IMR-90 (cell line): ENCODE measurements around the gene RAB41. TPM values are rescaled to one million over a fixed set of nuclear protein-coding genes. Genes with fewer than 3 reads are reported as not detected.

Experiments
- ATAC-seq: fragments of 200-7000 bp; cut with Tn5 transposase; 2 replicates; pipeline ENCODE4 v1.9.1; 2020; ENCODE audit warnings: low read depth, mild to moderate bottlenecking, moderate library complexity
- BruUV-seq: library from RNA; stranded (reverse); fragments of 400-500 nt; replicated peaks from 2 replicates; lab custom pipeline; 2021; lab: Mats Ljungman, UMichigan
- CTCF ChIA-PET: fragments of 300-600 bp; formaldehyde crosslinking; extraction: SDS; loops from one replicate; lab custom pipeline; 2021; ENCODE audit warnings: antibody characterized with exemption; lab: Yijun Ruan, JAX
- POLR2A ChIA-PET: fragments of 300-600 bp; sonication (Branson Sonifier 250); formaldehyde crosslinking; loops from one replicate; lab custom pipeline; 2022; ENCODE audit warnings: antibody characterized with exemption; ENCODE audit not compliant: unreplicated experiment; lab: Charles Lee
- DNase-seq: peaks from one replicate; pipeline ENCODE4 v3.0.0; 2013
- H2AFZ ChIP-seq: replicated peaks from 2 replicates; pipeline ENCODE3; 2013; ENCODE audit warnings: low read length, mild to moderate bottlenecking; ENCODE audit not compliant: poor library complexity
- H2AK5ac ChIP-seq: 2 replicates; pipeline ENCODE4 v1.6.1; 2013; ENCODE audit warnings: low read depth, low read length, inconsistent platforms
- H2AK9ac ChIP-seq: replicated peaks from 2 replicates; pipeline ENCODE3; 2013; ENCODE audit warnings: mild to moderate bottlenecking, low read depth, low read length, moderate library complexity; ENCODE audit not compliant: poor library complexity
- H2BK120ac ChIP-seq: 2 replicates; pipeline ENCODE4 v1.6.1; 2013; ENCODE audit warnings: low read depth, low read length, inconsistent platforms
- H2BK15ac ChIP-seq: 3 replicates; pipeline ENCODE4 v1.6.1; 2013; ENCODE audit warnings: low read depth, low read length, inconsistent platforms
- H2BK20ac ChIP-seq: 2 replicates; pipeline ENCODE4 v1.6.1; 2013; ENCODE audit warnings: low read depth, mild to moderate bottlenecking, inconsistent platforms, low read length, moderate library complexity
- H2BK5ac ChIP-seq: 2 replicates; pipeline ENCODE4 v1.6.1; 2013; ENCODE audit warnings: mild to moderate bottlenecking, low read depth, low read length, inconsistent platforms; ENCODE audit not compliant: poor library complexity, severe bottlenecking
- H3K14ac ChIP-seq: replicated peaks from 2 replicates; pipeline ENCODE4 v1.6.1; 2013; ENCODE audit warnings: low read depth, low read length, inconsistent platforms
- H3K18ac ChIP-seq: 2 replicates; pipeline ENCODE4 v1.6.1; 2013; ENCODE audit warnings: low read depth, low read length, control low read depth
- H3K23ac ChIP-seq: 2 replicates; pipeline ENCODE4 v1.6.1; 2013; ENCODE audit warnings: low read depth, low read length, inconsistent platforms
- H3K27ac ChIP-seq: 2 replicates; pipeline ENCODE4 v1.5.1; 2013; ENCODE audit warnings: mild to moderate bottlenecking, control low read depth, low read length; ENCODE audit not compliant: insufficient read depth
- H3K27me3 ChIP-seq: 2 replicates; pipeline ENCODE4 v1.6.1; 2013; ENCODE audit warnings: low read length; ENCODE audit not compliant: control insufficient read depth, insufficient read depth
- H3K36me3 ChIP-seq: 2 replicates; pipeline ENCODE4 v1.6.1; 2013; ENCODE audit warnings: low read length, mixed read lengths; ENCODE audit not compliant: control insufficient read depth, insufficient read depth
- H3K4ac ChIP-seq: 2 replicates; pipeline ENCODE4 v1.6.1; 2013; ENCODE audit warnings: low read depth, low read length, inconsistent platforms
- H3K4me1 ChIP-seq: 2 replicates; pipeline ENCODE4 v1.6.1; 2013; ENCODE audit warnings: low read length, mixed read lengths; ENCODE audit not compliant: control insufficient read depth, insufficient read depth
- H3K4me2 ChIP-seq: 2 replicates; pipeline ENCODE4 v1.6.1; 2013; ENCODE audit warnings: low read depth, mild to moderate bottlenecking, control low read depth, low read length, moderate library complexity
- H3K4me3 ChIP-seq: 2 replicates; pipeline ENCODE4 v1.5.1; 2013; ENCODE audit warnings: low read depth, mild to moderate bottlenecking, control low read depth, low read length, moderate library complexity; ENCODE audit not compliant: insufficient read depth
- H3K56ac ChIP-seq: 2 replicates; pipeline ENCODE4 v1.6.1; 2013; ENCODE audit warnings: low read length, inconsistent platforms; ENCODE audit not compliant: insufficient read depth; ENCODE audit errors: extremely low read depth
- H3K79me1 ChIP-seq, 2 experiments: 2 replicates each; pipeline ENCODE4 v1.6.1; 2013; ENCODE audit warnings: low read length in 2 of 2, inconsistent platforms in 1 of 2, low read depth in 1 of 2
- H3K9ac ChIP-seq: 2 replicates; pipeline ENCODE4 v1.6.1; 2013; ENCODE audit warnings: low read depth, low read length, control low read depth
- H3K9me1 ChIP-seq: 2 replicates; pipeline ENCODE4 v1.6.1; 2013; ENCODE audit warnings: low read length, inconsistent platforms; ENCODE audit not compliant: insufficient read depth
- H3K9me3 ChIP-seq: 2 replicates; pipeline ENCODE4 v1.6.1; 2013; ENCODE audit warnings: low read length; ENCODE audit not compliant: control insufficient read depth, insufficient read depth
- H4K20me1 ChIP-seq: 2 replicates; pipeline ENCODE4 v1.6.1; 2013; ENCODE audit warnings: low read length, inconsistent platforms; ENCODE audit not compliant: insufficient read depth
- H4K5ac ChIP-seq: 2 replicates; pipeline ENCODE4 v1.6.1; 2013; ENCODE audit warnings: mild to moderate bottlenecking, low read depth, low read length, control low read depth
- H4K8ac ChIP-seq, 2 experiments: 2 replicates each; pipeline ENCODE4 v1.6.1; 2013; ENCODE audit warnings: low read depth in 2 of 2, low read length in 2 of 2, control low read depth in 1 of 2, inconsistent platforms in 1 of 2
- H4K91ac ChIP-seq: 2 replicates; pipeline ENCODE4 v1.6.1; 2013; ENCODE audit warnings: low read depth, low read length, inconsistent platforms; ENCODE audit not compliant: insufficient read depth
- BHLHE40 ChIP-seq: fragments of 150-350 bp; IDR thresholded peaks from 2 replicates; pipeline ENCODE4 v1.6.1; 2016; ENCODE audit warnings: mild to moderate bottlenecking, low read depth, low read length
- CEBPB ChIP-seq: IDR thresholded peaks from 2 replicates; pipeline ENCODE4 v1.6.1; 2012; ENCODE audit warnings: low read depth, low read length, improper control_type of control experiment
- CHD1 ChIP-seq: IDR thresholded peaks from 2 replicates; pipeline ENCODE4 v1.6.1; 2012; ENCODE audit warnings: low read depth, low read length, improper control_type of control experiment
- CTCF ChIP-seq: conservative IDR thresholded peaks from 2 replicates; pipeline ENCODE4 v1.5.1; 2012; ENCODE audit warnings: mild to moderate bottlenecking, low read depth, low read length, improper control_type of control experiment
- ELK1 ChIP-seq: fragments of 150-350 bp; IDR thresholded peaks from 2 replicates; pipeline ENCODE4 v1.6.1; 2016; ENCODE audit warnings: low read depth, mild to moderate bottlenecking, low read length, moderate library complexity, borderline replicate concordance
- FOS ChIP-seq: fragments of 150-350 bp; IDR thresholded peaks from 2 replicates; pipeline ENCODE4 v1.6.1; 2016; ENCODE audit warnings: low read depth, low read length
- MAZ ChIP-seq: IDR thresholded peaks from 2 replicates; pipeline ENCODE4 v1.6.1; 2012; ENCODE audit warnings: low read depth, mild to moderate bottlenecking, low read length, improper control_type of control experiment, moderate library complexity, borderline replicate concordance
- MXI1 ChIP-seq: IDR thresholded peaks from 2 replicates; pipeline ENCODE4 v1.6.1; 2012; ENCODE audit warnings: low read depth, mild to moderate bottlenecking, low read length, moderate library complexity, borderline replicate concordance
- NFE2L2 ChIP-seq: fragments of 150-350 bp; IDR thresholded peaks from 2 replicates; pipeline ENCODE4 v1.6.1; 2016; ENCODE audit warnings: low read depth, mild to moderate bottlenecking, low read length
- POLR2A ChIP-seq: IDR thresholded peaks from 2 replicates; pipeline ENCODE4 v1.6.1; 2012; ENCODE audit warnings: mild to moderate bottlenecking, low read depth, low read length
- RAD21 ChIP-seq: IDR thresholded peaks from 2 replicates; pipeline ENCODE4 v1.6.1; 2012; ENCODE audit warnings: low read length, improper control_type of control experiment
- RCOR1 ChIP-seq: IDR thresholded peaks from 2 replicates; pipeline ENCODE4 v1.6.1; 2012; ENCODE audit warnings: mild to moderate bottlenecking, low read length, improper control_type of control experiment; ENCODE audit not compliant: insufficient replicate concordance
- RFX5 ChIP-seq: IDR thresholded peaks from 2 replicates; pipeline ENCODE4 v1.8.0; 2012; ENCODE audit warnings: low read depth, mild to moderate bottlenecking, low read length, moderate library complexity
- SMC3 ChIP-seq: fragments of 150-350 bp; IDR thresholded peaks from 2 replicates; pipeline ENCODE4 v1.6.1; 2016; ENCODE audit warnings: low read depth, mild to moderate bottlenecking, antibody characterized with exemption, low read length, moderate library complexity
- USF2 ChIP-seq: fragments of 150-350 bp; IDR thresholded peaks from 2 replicates; pipeline ENCODE4 v1.6.1; 2017; ENCODE audit warnings: mild to moderate bottlenecking, antibody characterized with exemption, low read length, low read depth
- WGBS, 2 experiments: methylation state at CpG; one replicate each; pipeline versions ENCODE4 v1.1.5 to v1.1.7; 2013; ENCODE audit warnings: missing lambda C conversion rate in 2 of 2; ENCODE audit not compliant: insufficient read length in 1 of 2; ENCODE audit errors: extremely low coverage in 2 of 2; 5-methylcytosine and 5-hydroxymethylcytosine counted together
- dilution Hi-C: fragments of 300-500 bp; cut with HindIII; formaldehyde crosslinking; loops from one replicate; pipeline ENCODE4 v1.14.3; 2018; ENCODE audit warnings: low sequenced_read_pairs; ENCODE audit not compliant: unreplicated experiment
- in situ Hi-C: fragments of 300-500 bp; cut with MboI; formaldehyde crosslinking; loops from 3 replicates; pipeline ENCODE4 v1.14.3; 2019; ENCODE audit warnings: low sequenced_read_pairs, inconsistent platforms, mixed read lengths
- intact Hi-C: fragments of 100-400 bp; cut with micrococcal nuclease; formaldehyde crosslinking; loops from 2 replicates; pipeline ENCODE4 v1.10.0; 2022
- polyA plus RNA-seq, 3 experiments: library from polyadenylated mRNA; depleted of rRNA; stranded (reverse); fragments of >200 nt; gene quantifications; 2 replicates each; pipeline ENCODE4 v1.2.3, GENCODE V29; 2012; ENCODE audit warnings: low replicate concordance in 1 of 3
- total RNA-seq: library from RNA; depleted of rRNA; stranded (reverse); fragments of >200 nt; gene quantifications from 2 replicates; pipeline ENCODE4 v1.2.3, GENCODE V29; 2012

The RAB41 gene
- total and polyA plus RNA-seq, 2 of the 4 experiments (the other 2 are of a cell fraction), result not detected

- in situ Hi-C loops (no loop called here), dilution Hi-C loops (no loop called here), intact Hi-C loops (no loop called here)
- H3K36me3 ChIP-seq, result no peaks in the 10 kb centered on the region; the same call in 1 of the 2 replicates
- H4K91ac ChIP-seq, result no peak overlapping the region
- no peak overlapping the region for H2BK20ac ChIP-seq
- H4K5ac ChIP-seq, result no peak overlapping the region
- H3K27me3 ChIP-seq, result no peaks in the 10 kb centered on the region; the same call in 1 of the 2 replicates
- H3K79me1 ChIP-seq, result no peaks in the 10 kb centered on the region
- H4K20me1 ChIP-seq, result no peaks in the 10 kb centered on the region
- no peak overlapping the region for H2BK15ac ChIP-seq
- CTCF ChIA-PET, result no interaction called here
- H4K8ac ChIP-seq, result no peak overlapping the region
- POLR2A ChIA-PET, result no interaction called here
- no peak overlapping the region for H3K18ac ChIP-seq
- no peak overlapping the region for H3K4ac ChIP-seq
- WGBS, 2 experiments, result 61% methylated on average over 3 of the region's 3 CpGs; no CpG with 5 or more reads in 1 of the 2 experiments
- H2AK5ac ChIP-seq, result no peak overlapping the region
- no peak for ATAC-seq
- no peak overlapping the region for H2BK5ac ChIP-seq
- no peaks in the 10 kb centered on the region for H3K4me1 ChIP-seq
- no peaks in the 10 kb centered on the region; the same call in 1 of the 2 replicates for H3K9me3 ChIP-seq
- no peak overlapping the region for H2AK9ac ChIP-seq
- no TSS peak for BruUV-seq
- H2BK120ac ChIP-seq, result no peak overlapping the region
- H3K4me2 ChIP-seq, result no peak overlapping the region
- H3K23ac ChIP-seq, result no peak overlapping the region
- H3K56ac ChIP-seq, result no peak overlapping the region
- no peak overlapping the region for H3K27ac ChIP-seq
- no peak overlapping the region for H2AFZ ChIP-seq
- no peak overlapping the region for H3K9ac ChIP-seq
- TF ChIP-seq MAZ (no peak), SMC3 (no peak), CTCF (no peak), RCOR1 (no peak), NFE2L2 (no peak), BHLHE40 (no peak), CHD1 (no peak), POLR2A (no peak), ELK1 (no peak), FOS (no peak), USF2 (no peak), CEBPB (no peak), RFX5 (no peak), RAD21 (no peak), MXI1 (no peak)
- no peak for DNase-seq
- no peak overlapping the region for H3K14ac ChIP-seq
- no peak overlapping the region for H3K4me3 ChIP-seq
- no peaks in the 10 kb centered on the region for H3K9me1 ChIP-seq
Measured at GRCh38 chrX:70280573-70280972, 1.4 kb upstream of the RAB41 start.
